ENCODE data around the gene ZNF546.

DNA sequence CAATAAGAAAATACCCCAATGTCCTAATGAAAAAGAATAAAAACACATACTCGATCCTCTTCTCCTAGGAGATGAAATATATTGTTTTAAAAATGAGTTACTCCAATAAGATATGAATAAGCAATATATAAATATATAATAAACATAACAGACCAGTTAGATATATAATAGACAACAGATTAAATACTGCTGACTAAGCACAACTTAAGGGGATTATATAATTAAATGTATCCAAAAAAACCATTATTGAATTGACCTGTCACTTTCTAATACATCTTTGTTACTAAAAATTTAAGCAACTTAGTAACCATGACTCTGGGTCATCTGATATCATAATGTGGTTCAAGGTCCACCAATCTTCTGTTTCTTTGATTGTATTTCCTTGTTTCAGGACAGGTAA is 73.2 kb downstream of the ZNF546 start:
- no peak for TF ChIP-seq EZH2 (IDR thresholded peaks at IDR 0.05; ENCODE audit: borderline replicate concordance, insufficient read depth, low read depth, low read length, poor library complexity, severe bottlenecking)
- TF ChIP-seq, protein P1, sequence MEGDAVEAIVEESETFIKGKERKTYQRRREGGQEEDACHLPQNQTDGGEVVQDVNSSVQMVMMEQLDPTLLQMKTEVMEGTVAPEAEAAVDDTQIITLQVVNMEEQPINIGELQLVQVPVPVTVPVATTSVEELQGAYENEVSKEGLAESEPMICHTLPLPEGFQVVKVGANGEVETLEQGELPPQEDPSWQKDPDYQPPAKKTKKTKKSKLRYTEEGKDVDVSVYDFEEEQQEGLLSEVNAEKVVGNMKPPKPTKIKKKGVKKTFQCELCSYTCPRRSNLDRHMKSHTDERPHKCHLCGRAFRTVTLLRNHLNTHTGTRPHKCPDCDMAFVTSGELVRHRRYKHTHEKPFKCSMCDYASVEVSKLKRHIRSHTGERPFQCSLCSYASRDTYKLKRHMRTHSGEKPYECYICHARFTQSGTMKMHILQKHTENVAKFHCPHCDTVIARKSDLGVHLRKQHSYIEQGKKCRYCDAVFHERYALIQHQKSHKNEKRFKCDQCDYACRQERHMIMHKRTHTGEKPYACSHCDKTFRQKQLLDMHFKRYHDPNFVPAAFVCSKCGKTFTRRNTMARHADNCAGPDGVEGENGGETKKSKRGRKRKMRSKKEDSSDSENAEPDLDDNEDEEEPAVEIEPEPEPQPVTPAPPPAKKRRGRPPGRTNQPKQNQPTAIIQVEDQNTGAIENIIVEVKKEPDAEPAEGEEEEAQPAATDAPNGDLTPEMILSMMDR (IDR thresholded peaks at IDR 0.05): no peak
